PC-3 (cell line): Measurements from ENCODE around the gene BCL7C. TPM values are rescaled to one million over a fixed set of nuclear protein-coding genes. Genes with fewer than 3 reads are reported as not detected.
"Not testable (repeated sequence)": the region's sequence is repeated elsewhere in the genome, so short reads cannot be mapped to it uniquely, and the experiment has no call there.

ENCODE experiments used
- ATAC-seq: fragments of 200-7000 bp; cut with Tn5 transposase; 2 replicates; pipeline ENCODE4 v1.9.1; 2020; ENCODE audit warnings: mild to moderate bottlenecking, moderate library complexity
- BruUV-seq: library from RNA; stranded (reverse); fragments of 400-500 nt; replicated peaks from 2 replicates; lab custom pipeline; 2021; lab: Mats Ljungman, UMichigan
- CTCF ChIA-PET: fragments of 300-600 bp; sonication (Branson Sonifier 250); formaldehyde crosslinking; loops from one replicate; lab custom pipeline; 2022; ENCODE audit warnings: antibody characterized with exemption; lab: Charles Lee
- POLR2A ChIA-PET: fragments of 300-600 bp; sonication (Branson Sonifier 250); formaldehyde crosslinking; loops from one replicate; lab custom pipeline; 2022; ENCODE audit warnings: antibody characterized with exemption; ENCODE audit not compliant: unreplicated experiment; lab: Charles Lee
- DNase-seq: peaks from one replicate; pipeline ENCODE4 v3.0.0-alpha.2; 2015
- H2AFZ ChIP-seq: fragments of 300-600 bp; sonication (generic); 2 replicates; pipeline ENCODE4 v1.6.0; 2016; ENCODE audit warnings: antibody characterized with exemption, low read length
- H3F3A ChIP-seq: fragments of 300-600 bp; sonication (generic); one replicate; pipeline ENCODE4 v1.6.0; 2017; ENCODE audit warnings: antibody characterized with exemption, low read length, control low read depth, mild to moderate bottlenecking; ENCODE audit not compliant: unreplicated experiment
- H3K27ac ChIP-seq: fragments of 300-600 bp; sonication (generic); 2 replicates; pipeline ENCODE4 v1.5.1; 2016; ENCODE audit warnings: mild to moderate bottlenecking, low read length
- H3K27me3 ChIP-seq: fragments of 300-600 bp; sonication (generic); 2 replicates; pipeline ENCODE4 v1.6.1; 2016; ENCODE audit warnings: low read length, mixed read lengths
- H3K36me3 ChIP-seq: fragments of 300-600 bp; sonication (generic); 2 replicates; pipeline ENCODE4 v1.6.1; 2016; ENCODE audit warnings: low read depth, mixed run types, low read length, mixed read lengths
- H3K4me1 ChIP-seq: fragments of 300-600 bp; sonication (generic); 2 replicates; pipeline ENCODE4 v1.5.1; 2016; ENCODE audit warnings: low read length; ENCODE audit not compliant: insufficient read depth
- H3K4me2 ChIP-seq: fragments of 300-600 bp; sonication (generic); 2 replicates; pipeline ENCODE4 v1.6.0; 2016; ENCODE audit warnings: low read length
- H3K4me3 ChIP-seq: fragments of 300-600 bp; sonication (generic); 2 replicates; pipeline ENCODE4 v1.5.1; 2016; ENCODE audit warnings: mild to moderate bottlenecking, low read length, mixed read lengths
- H3K79me2 ChIP-seq: fragments of 300-600 bp; sonication (generic); 2 replicates; pipeline ENCODE4 v1.6.1; 2017; ENCODE audit warnings: low read length, mixed read lengths
- H3K9ac ChIP-seq: fragments of 300-600 bp; sonication (generic); 2 replicates; pipeline ENCODE4 v1.6.0; 2016; ENCODE audit warnings: mild to moderate bottlenecking, low read length
- H3K9me2 ChIP-seq: fragments of 300-600 bp; sonication (generic); replicated peaks from 2 replicates; pipeline ENCODE4 v1.6.1; 2016; ENCODE audit warnings: mixed run types, low read length, mixed read lengths
- H3K9me3 ChIP-seq: fragments of 300-600 bp; sonication (generic); 2 replicates; pipeline ENCODE4 v1.6.1; 2016; ENCODE audit warnings: low read length, mixed read lengths
- H4K20me1 ChIP-seq: fragments of 300-600 bp; sonication (generic); 2 replicates; pipeline ENCODE4 v1.6.1; 2016; ENCODE audit warnings: low read length, mixed read lengths
- EZH2 ChIP-seq: fragments of 300-600 bp; sonication (generic); IDR thresholded peaks from one replicate; pipeline ENCODE4 v1.6.1; 2017; ENCODE audit warnings: antibody characterized with exemption, mild to moderate bottlenecking, low read length; ENCODE audit not compliant: unreplicated experiment
- EZH2phosphoT487 ChIP-seq: fragments of 300-600 bp; sonication (generic); IDR thresholded peaks from 2 replicates; pipeline ENCODE4 v1.6.1; 2018; ENCODE audit warnings: mild to moderate bottlenecking, antibody characterized with exemption, low read length, borderline replicate concordance
- intact Hi-C: fragments of 100-400 bp; cut with micrococcal nuclease; formaldehyde crosslinking; loops from 2 replicates; pipeline ENCODE4 v1.9.0; 2023
- total RNA-seq: library from RNA; depleted of rRNA; stranded (reverse); fragments of >200 nt; gene quantifications from 2 replicates; pipeline ENCODE4 v1.2.3, GENCODE V29; 2014
- TF ChIP-seq, protein P1 (sequence below): fragments of 300-600 bp; sonication (generic); conservative IDR thresholded peaks from 2 replicates; pipeline ENCODE4 v1.5.1; 2017; ENCODE audit warnings: antibody characterized with exemption, low read depth, mild to moderate bottlenecking, low read length

Gene BCL7C
- total RNA-seq, 1 experiment from 2014 or later = 75.6 TPM

DNA sequence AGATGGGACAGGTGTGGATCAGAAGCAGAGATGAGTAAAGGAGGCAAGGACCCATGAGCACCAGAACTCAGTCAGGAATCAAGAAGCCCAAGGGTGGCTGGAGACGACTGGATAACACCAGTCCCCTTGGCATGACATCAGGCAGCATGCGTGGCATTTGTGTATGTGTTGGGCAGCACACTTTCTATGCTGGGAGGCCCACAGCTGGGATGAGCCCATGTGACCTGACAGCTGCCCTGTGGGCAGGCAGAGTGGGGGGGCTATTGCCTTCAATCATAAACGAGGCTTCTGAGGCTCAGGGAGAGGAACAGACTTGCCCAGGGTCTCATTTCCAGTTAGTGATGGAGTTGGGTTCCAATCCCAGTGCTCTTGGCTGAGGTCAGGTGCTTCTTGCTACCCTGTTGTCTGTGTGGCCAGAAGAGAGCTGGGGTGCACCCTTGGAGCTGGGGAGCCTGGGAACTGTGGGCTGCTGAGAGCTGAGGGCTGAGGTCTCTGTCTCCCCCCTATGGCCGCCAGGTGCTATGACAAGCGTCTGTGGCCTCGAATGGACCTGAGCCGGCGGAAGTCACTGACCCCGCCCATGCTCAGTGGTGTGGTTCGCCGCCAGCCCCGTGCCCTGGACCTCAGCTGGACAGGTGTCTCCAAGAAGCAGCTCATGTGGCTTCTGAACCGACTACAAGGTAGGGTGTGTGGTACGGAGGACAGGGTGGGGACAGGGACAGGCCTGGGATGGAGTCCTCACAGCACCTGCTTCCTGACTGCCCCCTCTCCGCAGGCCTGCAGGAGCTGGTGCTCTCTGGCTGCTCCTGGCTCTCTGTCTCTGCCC is 47.9 kb upstream of the BCL7C start:
- intact Hi-C loops = no loop called here
- no peaks in the 10 kb centered on the region for H3K9me3 ChIP-seq
- H3K9me2 ChIP-seq = no peaks in the 10 kb centered on the region
- H3K27me3 ChIP-seq = no peaks in the 10 kb centered on the region
- peak overlapping the region; percentile 48; the same call in 1 of the 2 replicates for H3K4me2 ChIP-seq
- DNase-seq (peak; percentile 65), ATAC-seq (peak; percentile 85)
- H3K79me2 ChIP-seq = no peaks in the 10 kb centered on the region
- 0 out of 2 replicates have a peak overlapping the region, but pooled peaks have one; percentile 16 for H3K27ac ChIP-seq
- CTCF ChIA-PET = interaction anchor here (0.6 to 1.3 kb wide), 6 partner anchors 13 to 927 kb away, joined by 3 to 7 read pairs (median 3); partner anchors contain the start of gene HSD3B7
- TF ChIP-seq, protein P1, sequence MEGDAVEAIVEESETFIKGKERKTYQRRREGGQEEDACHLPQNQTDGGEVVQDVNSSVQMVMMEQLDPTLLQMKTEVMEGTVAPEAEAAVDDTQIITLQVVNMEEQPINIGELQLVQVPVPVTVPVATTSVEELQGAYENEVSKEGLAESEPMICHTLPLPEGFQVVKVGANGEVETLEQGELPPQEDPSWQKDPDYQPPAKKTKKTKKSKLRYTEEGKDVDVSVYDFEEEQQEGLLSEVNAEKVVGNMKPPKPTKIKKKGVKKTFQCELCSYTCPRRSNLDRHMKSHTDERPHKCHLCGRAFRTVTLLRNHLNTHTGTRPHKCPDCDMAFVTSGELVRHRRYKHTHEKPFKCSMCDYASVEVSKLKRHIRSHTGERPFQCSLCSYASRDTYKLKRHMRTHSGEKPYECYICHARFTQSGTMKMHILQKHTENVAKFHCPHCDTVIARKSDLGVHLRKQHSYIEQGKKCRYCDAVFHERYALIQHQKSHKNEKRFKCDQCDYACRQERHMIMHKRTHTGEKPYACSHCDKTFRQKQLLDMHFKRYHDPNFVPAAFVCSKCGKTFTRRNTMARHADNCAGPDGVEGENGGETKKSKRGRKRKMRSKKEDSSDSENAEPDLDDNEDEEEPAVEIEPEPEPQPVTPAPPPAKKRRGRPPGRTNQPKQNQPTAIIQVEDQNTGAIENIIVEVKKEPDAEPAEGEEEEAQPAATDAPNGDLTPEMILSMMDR = peak; percentile 78
- no peak for TF ChIP-seq EZH2phosphoT487
- H2AFZ ChIP-seq = no peak overlapping the region
- POLR2A ChIA-PET = no interaction called here
- H3K36me3 ChIP-seq = peaks cover 3% of the 10 kb centered on the region; the same call in 1 of the 2 replicates
- peaks cover 8% of the 10 kb centered on the region; the same call in 1 of the 2 replicates for H3K4me1 ChIP-seq
- no peak overlapping the region for H3K9ac ChIP-seq
- H3F3A ChIP-seq = no peaks in the 10 kb centered on the region
- no peak overlapping the region for H3K4me3 ChIP-seq
- H4K20me1 ChIP-seq = no peaks in the 10 kb centered on the region
- no TSS peak for BruUV-seq

DNA sequence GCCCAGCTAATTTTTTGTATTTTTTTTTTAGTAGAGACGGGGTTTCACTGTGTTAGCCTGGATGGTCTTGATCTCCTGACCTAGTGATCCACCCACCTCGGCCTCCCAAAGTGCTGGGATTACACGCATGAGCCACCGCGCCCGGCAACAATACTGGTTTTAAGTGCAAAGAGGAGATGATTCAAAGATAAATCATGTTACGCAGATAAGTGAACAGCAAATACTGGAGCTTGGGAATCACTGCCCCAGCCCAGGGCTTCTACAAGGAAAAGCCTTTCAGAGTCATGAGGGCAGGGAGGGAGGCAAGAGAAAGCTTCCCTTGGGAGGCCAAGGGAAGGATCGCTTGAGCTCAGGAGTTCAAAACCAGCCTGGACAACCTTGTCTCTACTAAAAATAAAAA is 45.7 kb upstream of the BCL7C start:
- H3F3A ChIP-seq, BruUV-seq, H4K20me1 ChIP-seq, H3K4me1 ChIP-seq, H3K79me2 ChIP-seq, intact Hi-C loops, POLR2A ChIA-PET, H3K27me3 ChIP-seq, H3K9me3 ChIP-seq, H3K4me3 ChIP-seq, H3K9ac ChIP-seq, H3K4me2 ChIP-seq, H3K36me3 ChIP-seq, H2AFZ ChIP-seq, H3K9me2 ChIP-seq: not testable (repeated sequence)
- DNase-seq (peak; percentile 36), ATAC-seq (peak; percentile 44)
- H3K27ac ChIP-seq = peak overlapping the region; percentile 74
- CTCF ChIA-PET = interaction anchor here (0.6 kb wide), 1 partner anchor 223 kb away, joined by 4 read pairs; no protein-coding TSS in a partner anchor

GRCh38 chr16:30937692-30938091 is 43.8 kb upstream of the BCL7C start:
- no peaks in the 10 kb centered on the region for H3K9me2 ChIP-seq
- no peak for ATAC-seq
- ChIA-PET POLR2A (no interaction called here), CTCF (no interaction called here)
- peaks cover 8% of the 10 kb centered on the region; the same call in 1 of the 2 replicates for H3K4me1 ChIP-seq
- H2AFZ ChIP-seq = no peak overlapping the region
- no peak overlapping the region for H3K4me2 ChIP-seq
- H3K36me3 ChIP-seq = no peaks in the 10 kb centered on the region; the same call in 1 of the 2 replicates
- H4K20me1 ChIP-seq = no peaks in the 10 kb centered on the region
- no peaks in the 10 kb centered on the region for H3K79me2 ChIP-seq
- no peaks in the 10 kb centered on the region for H3F3A ChIP-seq
- no peaks in the 10 kb centered on the region for H3K9me3 ChIP-seq
- DNase-seq = no peak
- H3K9ac ChIP-seq = no peak overlapping the region
- TF ChIP-seq, protein P1 = no peak
- no peak for TF ChIP-seq EZH2
- TF ChIP-seq EZH2phosphoT487 = no peak
- BruUV-seq = no TSS peak
- no peaks in the 10 kb centered on the region for H3K27me3 ChIP-seq
- no peak overlapping the region for H3K27ac ChIP-seq
- no peak overlapping the region for H3K4me3 ChIP-seq
- intact Hi-C loops = no loop called here
